ENCODE measurements around the gene EPHB1. TPM values are rescaled to one million over a fixed set of nuclear protein-coding genes. Genes with fewer than 3 reads are reported as not detected.

Gene EPHB1
- total and polyA plus RNA-seq, 2 donors (not counting 3 experiments of a cell fraction or from before 2014, with no cell fraction given): 1.3 to 5.2 TPM

GRCh38 chr3:134874737-134875413, 79.8 kb downstream of the EPHB1 start:
- no peak overlapping the region for H3K4me3 ChIP-seq (replicated peaks in 1 of 3; ENCODE audit: insufficient read depth in 1 of 3, low read depth in 1 of 3, low read length in 3 of 3)
- BruUV-seq (replicated peaks): no TSS peak
- FAIRE-seq (no peak), DNase-seq (ENCODE audit: low read depth, low spot score) (no peak)
- no peak overlapping the region for H3K27ac ChIP-seq (ENCODE audit: insufficient read depth, low read depth, low read length)
- H3K9ac ChIP-seq (replicated peaks; ENCODE audit: extremely low read depth, insufficient read depth, low read length): no peak overlapping the region
- no peaks in the 10 kb centered on the region for H3K36me3 ChIP-seq (ENCODE audit: control insufficient read depth in 2 of 2, extremely low read depth in 1 of 2, insufficient read depth in 2 of 2, low read length in 2 of 2)
- no peaks in the 10 kb centered on the region for H3K9me1 ChIP-seq (replicated peaks; ENCODE audit: control insufficient read depth, extremely low read depth, insufficient read depth, low read length)
- no peaks in the 10 kb centered on the region for H3K4me1 ChIP-seq (ENCODE audit: control insufficient read depth, extremely low read depth, insufficient read depth, low read length)
- ChIA-PET CTCF (no interaction called here), POLR2A (no interaction called here)
- dilution Hi-C loops (cut with MboI; ENCODE audit: extremely low pct_ligation_motif_present, low sequenced_read_pairs): no loop called here
- intact Hi-C loops (cut with micrococcal nuclease): no loop called here
- no peak for TF ChIP-seq POLR2A (IDR thresholded peaks at IDR 0.05; ENCODE audit: low read depth, low read length)
- TF ChIP-seq FOS (IDR thresholded peaks at IDR 0.05; ENCODE audit: borderline replicate concordance, insufficient read depth, low read length): no peak
- no peak for TF ChIP-seq JUN (IDR thresholded peaks at IDR 0.05; ENCODE audit: borderline replicate concordance, insufficient read depth, insufficient read length, low read depth)
- no peak for TF ChIP-seq MAX (IDR thresholded peaks at IDR 0.05; ENCODE audit: insufficient read depth, insufficient read length)
- no peak for TF ChIP-seq GATA2 (IDR thresholded peaks at IDR 0.05; ENCODE audit: insufficient read depth, insufficient read length, low read depth, low read length)
- no peak for TF ChIP-seq POLR2AphosphoS5 (IDR thresholded peaks at IDR 0.05; ENCODE audit: insufficient read depth, low read depth, low read length)
- no peak for TF ChIP-seq MYC (IDR thresholded peaks at IDR 0.05; ENCODE audit: low read depth, low read length)
- TF ChIP-seq CTCF (IDR thresholded peaks at IDR 0.05; ENCODE audit: extremely low read depth in 1 of 2, insufficient read depth in 1 of 2, low read depth in 1 of 2, low read length in 2 of 2): no peak
- TF ChIP-seq EZH2 (IDR thresholded peaks at IDR 0.05; ENCODE audit: borderline replicate concordance, low read depth, low read length, severe bottlenecking): no peak
- H3K4me2 ChIP-seq (ENCODE audit: insufficient read depth, low read length): no peak overlapping the region
- H3K27me3 ChIP-seq (ENCODE audit: control insufficient read depth in 2 of 2, insufficient read depth in 2 of 2, low read length in 2 of 2): no peaks in the 10 kb centered on the region
- no peaks in the 10 kb centered on the region for H3K9me3 ChIP-seq (replicated peaks; ENCODE audit: control insufficient read depth, insufficient read depth, low read length)
- no peak overlapping the region for H2AFZ ChIP-seq (ENCODE audit: low read depth, low read length)
- no peaks in the 10 kb centered on the region for H3K79me2 ChIP-seq (ENCODE audit: control insufficient read depth, insufficient read depth, low read length)
- no peaks in the 10 kb centered on the region for H4K20me1 ChIP-seq (replicated peaks; ENCODE audit: control insufficient read depth, extremely low read depth, insufficient read depth, low read length)
